ENCODE data around the gene FAM120B.

Gene FAM120B

DNA sequence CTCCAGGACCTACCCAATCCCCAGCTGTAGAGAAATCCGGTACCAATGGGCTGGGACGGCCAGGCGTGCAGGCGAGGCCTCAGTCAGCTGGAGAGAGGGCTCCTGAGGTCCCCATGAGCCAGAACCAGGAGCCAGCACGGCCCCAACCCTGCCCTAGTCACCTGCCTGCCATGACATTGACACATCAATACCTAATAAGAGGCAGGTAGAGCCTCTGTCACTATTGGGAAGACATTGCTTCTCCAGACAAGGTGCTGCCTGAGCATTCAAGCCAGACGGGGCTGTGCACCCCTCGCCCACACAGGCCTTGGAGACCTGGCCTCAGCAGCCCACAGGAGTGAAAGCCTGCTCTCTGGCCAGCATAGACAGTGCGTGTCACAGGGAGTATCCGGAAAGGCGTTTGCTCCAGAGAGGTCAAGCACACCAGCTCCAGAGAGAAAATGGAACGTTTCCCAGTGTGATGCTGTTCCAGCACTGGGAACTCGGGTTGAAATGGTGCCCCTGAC, 19.1 kb upstream of the FAM120B start:
- H3K36me3 ChIP-seq (ENCODE audit: insufficient read depth, low read length), result no peaks in the 10 kb centered on the region
- no peaks in the 10 kb centered on the region for H3K9me3 ChIP-seq (ENCODE audit: low read depth, low read length)
- no peak for TF ChIP-seq POLR2AphosphoS5 (IDR thresholded peaks at IDR 0.05; ENCODE audit: borderline replicate concordance, low read depth, low read length)
- TF ChIP-seq FOXP2 (optimal IDR thresholded peaks at IDR 0.05; ENCODE audit: control extremely low read depth, extremely low read length, insufficient read depth), result no peak
- no peak overlapping the region for H3K9ac ChIP-seq (ENCODE audit: insufficient read length)
- no peak overlapping the region for H3K27ac ChIP-seq
- DNase-seq (ENCODE audit: low read depth, low spot score), result no peak
- no peak overlapping the region for H3K4me3 ChIP-seq

DNA sequence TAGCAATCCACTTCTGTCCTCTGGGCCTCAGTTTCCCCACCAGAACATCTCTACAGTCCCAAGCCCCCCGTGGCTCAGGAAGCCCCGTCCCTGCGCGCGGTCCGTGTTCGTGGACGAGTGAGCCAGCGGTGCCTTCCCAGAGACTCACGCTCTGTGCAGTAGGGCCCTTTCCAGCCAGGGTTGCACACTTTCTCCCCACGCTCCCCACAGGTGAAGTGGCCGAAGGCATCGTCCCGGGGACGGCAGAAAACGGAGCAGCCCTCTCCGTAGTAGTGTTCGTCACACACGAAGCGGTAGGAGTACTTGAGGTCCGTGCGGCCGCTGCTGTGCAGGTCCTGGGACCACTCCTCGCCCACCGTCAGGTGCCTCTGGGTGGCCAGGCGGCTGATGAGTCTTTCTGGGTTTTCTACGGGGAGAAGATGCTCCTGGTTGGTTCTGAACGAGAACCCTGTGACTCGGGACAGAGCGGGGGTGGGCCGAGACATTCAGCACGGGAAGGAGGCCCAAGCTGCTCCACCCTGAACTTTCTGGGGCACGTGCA, 18.4 kb upstream of the FAM120B start:
- Histone ChIP-seq H3K9me3 (ENCODE audit: low read depth, low read length) (no peaks in the 10 kb centered on the region), H3K9ac (ENCODE audit: insufficient read length) (no peak overlapping the region), H3K36me3 (ENCODE audit: insufficient read depth, low read length) (no peaks in the 10 kb centered on the region), H3K4me3 (no peak overlapping the region), H3K27ac (no peak overlapping the region)
- DNase-seq (ENCODE audit: low read depth, low spot score), result no peak
- no peak for TF ChIP-seq POLR2AphosphoS5 (IDR thresholded peaks at IDR 0.05; ENCODE audit: borderline replicate concordance, low read depth, low read length)
- no peak for TF ChIP-seq EZH2 (IDR thresholded peaks at IDR 0.05)
- TF ChIP-seq FOXP2 (optimal IDR thresholded peaks at IDR 0.05; ENCODE audit: control extremely low read depth, extremely low read length, insufficient read depth), result no peak

DNA sequence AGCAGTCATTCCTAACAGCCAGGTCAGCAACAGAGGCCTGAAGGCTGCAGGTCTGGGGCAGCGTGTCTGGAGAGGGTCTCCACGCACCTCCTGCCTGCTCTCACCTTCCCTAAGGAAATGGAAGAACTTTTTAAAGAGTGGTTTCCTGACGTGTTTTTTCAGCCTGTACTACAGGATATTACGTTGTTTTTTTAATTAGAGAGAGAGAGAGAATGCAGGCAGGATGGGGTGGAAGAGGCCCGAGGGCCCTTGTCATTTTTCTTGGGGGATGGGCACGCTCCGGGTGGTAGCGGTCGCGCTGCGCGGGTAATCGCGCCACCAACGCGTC, 17.7 kb upstream of the FAM120B start:
- Histone ChIP-seq H3K36me3 (ENCODE audit: insufficient read depth, low read length) (no peaks in the 10 kb centered on the region), H3K27ac (no peak overlapping the region), H3K9ac (ENCODE audit: insufficient read length) (no peak overlapping the region), H3K4me3 (peak overlapping the region; percentile 83), H3K9me3 (ENCODE audit: low read depth, low read length) (no peaks in the 10 kb centered on the region)
- no peak for TF ChIP-seq EZH2 (IDR thresholded peaks at IDR 0.05)
- no peak for TF ChIP-seq POLR2AphosphoS5 (IDR thresholded peaks at IDR 0.05; ENCODE audit: borderline replicate concordance, low read depth, low read length)
- TF ChIP-seq FOXP2 (optimal IDR thresholded peaks at IDR 0.05; ENCODE audit: control extremely low read depth, extremely low read length, insufficient read depth), result no peak
- DNase-seq (ENCODE audit: low read depth, low spot score), result no peak

DNA sequence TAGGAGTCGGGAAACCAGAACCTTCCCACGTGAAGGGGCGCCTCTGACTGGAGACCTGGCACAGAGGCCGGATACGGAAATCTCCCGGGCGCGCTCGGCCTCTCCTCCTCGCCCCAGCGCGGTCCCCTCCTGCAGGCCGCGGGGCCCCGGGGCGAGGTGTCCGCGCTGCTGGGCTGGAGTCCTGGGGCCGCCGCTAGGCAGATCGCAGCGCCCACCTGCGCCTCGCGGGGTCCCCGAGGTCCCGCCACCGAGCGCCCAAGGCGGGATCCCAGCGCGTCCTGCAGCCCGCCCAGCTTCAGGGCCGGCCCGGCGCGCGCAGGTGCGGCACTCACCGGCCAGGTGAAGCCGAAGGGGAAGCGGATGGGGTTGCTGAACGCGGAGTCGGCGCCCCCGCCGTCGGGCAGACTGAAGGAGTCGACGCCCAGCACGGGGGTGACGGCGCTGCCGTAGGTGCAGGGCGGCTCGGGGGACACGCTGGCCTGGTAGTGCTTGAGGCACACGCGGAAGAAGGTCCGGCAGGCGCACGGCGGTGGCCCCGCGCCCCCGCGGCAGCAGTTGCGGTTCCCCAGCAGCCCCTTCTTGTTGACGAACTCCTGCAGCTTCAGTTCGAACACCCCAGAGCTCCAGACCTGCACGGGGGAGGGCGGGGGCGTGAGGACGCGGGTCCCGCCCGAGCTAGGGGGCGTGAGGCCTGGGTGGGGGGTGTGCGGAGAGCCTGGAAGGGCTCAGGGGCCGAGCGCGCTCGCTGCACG, 17.2 kb upstream of the FAM120B start:
- peak overlapping the region; percentile 83 for H3K4me3 ChIP-seq
- no peak for DNase-seq (ENCODE audit: low read depth, low spot score)
- H3K27ac ChIP-seq, result no peak overlapping the region
- TF ChIP-seq FOXP2 (optimal IDR thresholded peaks at IDR 0.05; ENCODE audit: control extremely low read depth, extremely low read length, insufficient read depth) (no peak), EZH2 (IDR thresholded peaks at IDR 0.05) (no peak), POLR2AphosphoS5 (IDR thresholded peaks at IDR 0.05; ENCODE audit: borderline replicate concordance, low read depth, low read length) (no peak)
- no peaks in the 10 kb centered on the region for H3K36me3 ChIP-seq (ENCODE audit: insufficient read depth, low read length)
- no peaks in the 10 kb centered on the region for H3K9me3 ChIP-seq (ENCODE audit: low read depth, low read length)
- no peak overlapping the region for H3K9ac ChIP-seq (ENCODE audit: insufficient read length)

DNA sequence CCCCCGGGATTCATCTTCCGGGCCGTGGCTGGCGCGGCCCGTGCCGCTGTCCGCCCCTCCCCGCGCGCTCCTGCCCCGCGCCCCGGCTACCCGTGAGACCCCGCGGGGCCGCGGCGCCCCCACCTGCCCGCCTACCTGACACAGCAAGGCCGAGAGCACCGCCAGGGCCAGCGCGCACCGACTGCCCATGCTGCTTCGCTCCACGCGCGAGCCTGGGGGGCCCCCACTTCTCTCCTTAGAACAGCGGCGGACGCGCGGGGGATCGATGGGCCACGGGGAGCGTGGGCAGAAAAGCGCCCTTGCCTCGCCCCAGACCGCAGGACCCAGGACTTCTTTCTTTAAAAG, 16.6 kb upstream of the FAM120B start:
- Histone ChIP-seq H3K9ac (ENCODE audit: insufficient read length) (no peak overlapping the region), H3K27ac (no peak overlapping the region), H3K36me3 (ENCODE audit: insufficient read depth, low read length) (no peaks in the 10 kb centered on the region), H3K4me3 (peak overlapping the region; percentile 83), H3K9me3 (ENCODE audit: low read depth, low read length) (no peaks in the 10 kb centered on the region)
- no peak for TF ChIP-seq POLR2AphosphoS5 (IDR thresholded peaks at IDR 0.05; ENCODE audit: borderline replicate concordance, low read depth, low read length)
- no peak for TF ChIP-seq EZH2 (IDR thresholded peaks at IDR 0.05)
- no peak for TF ChIP-seq FOXP2 (optimal IDR thresholded peaks at IDR 0.05; ENCODE audit: control extremely low read depth, extremely low read length, insufficient read depth)
- no peak for DNase-seq (ENCODE audit: low read depth, low spot score)

DNA sequence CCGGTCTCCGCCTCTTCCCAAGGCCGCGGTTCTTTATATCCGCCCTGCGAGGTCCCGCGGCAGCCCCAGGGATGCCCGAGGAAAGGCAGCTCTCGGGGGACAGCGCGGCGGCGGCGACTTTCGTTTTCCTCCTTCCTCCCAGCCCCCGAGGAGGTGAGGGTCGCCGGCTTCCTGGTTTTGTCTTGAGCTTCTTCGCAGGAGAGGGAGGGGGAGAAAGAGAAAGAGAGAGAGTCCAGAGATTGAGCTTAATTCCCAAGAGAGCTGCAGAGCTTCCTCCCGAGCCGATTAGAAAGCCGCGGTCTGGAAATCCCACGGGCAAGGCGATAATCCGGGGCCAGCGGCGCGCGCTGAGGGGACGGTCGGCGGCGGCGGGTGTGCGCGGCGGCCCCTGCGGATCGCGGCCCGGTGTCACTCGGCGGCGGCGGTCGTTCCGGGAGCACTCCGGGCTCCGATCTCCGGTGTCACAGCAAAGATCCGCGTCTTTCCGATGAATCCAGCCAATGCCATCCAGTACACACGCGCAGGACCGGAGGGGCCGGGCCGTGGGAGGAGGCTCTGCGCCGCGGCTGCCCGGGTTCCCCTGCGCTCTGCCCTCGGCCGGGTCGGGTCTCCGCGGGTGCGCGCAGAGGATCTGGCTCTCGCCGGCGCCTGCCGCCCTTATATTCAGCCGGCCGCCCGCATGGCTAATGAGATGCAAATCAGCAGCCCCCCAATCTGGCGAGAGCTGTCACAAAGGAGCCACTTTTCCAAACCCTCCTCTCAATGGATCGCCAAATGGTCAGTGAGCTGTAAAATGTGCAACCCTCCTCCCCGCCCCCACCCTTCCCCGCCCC, 16.0 kb upstream of the FAM120B start, which contains the start of gene DLL1:
Gene DLL1, minus strand, starts transcription at position 783 of the 833 bp plus-strand sequence. CDS start 939 bp downstream, outside the sequence.
- peak within 1 kb of the TSS; percentile 83 for H3K4me3 ChIP-seq
- H3K36me3 ChIP-seq (ENCODE audit: insufficient read depth, low read length), result no peaks in the 10 kb centered on the region
- H3K9ac ChIP-seq (ENCODE audit: insufficient read length), result no peak within 1 kb of the TSS
- H3K9me3 ChIP-seq (ENCODE audit: low read depth, low read length), result no peaks in the 10 kb centered on the region
- DNase-seq (ENCODE audit: low read depth, low spot score), result no peak
- H3K27ac ChIP-seq, result no peak within 1 kb of the TSS
- TF ChIP-seq EZH2 (IDR thresholded peaks at IDR 0.05), result no peak
- TF ChIP-seq FOXP2 (optimal IDR thresholded peaks at IDR 0.05; ENCODE audit: control extremely low read depth, extremely low read length, insufficient read depth), result no peak
- TF ChIP-seq POLR2AphosphoS5 (IDR thresholded peaks at IDR 0.05; ENCODE audit: borderline replicate concordance, low read depth, low read length), result no peak

DNA sequence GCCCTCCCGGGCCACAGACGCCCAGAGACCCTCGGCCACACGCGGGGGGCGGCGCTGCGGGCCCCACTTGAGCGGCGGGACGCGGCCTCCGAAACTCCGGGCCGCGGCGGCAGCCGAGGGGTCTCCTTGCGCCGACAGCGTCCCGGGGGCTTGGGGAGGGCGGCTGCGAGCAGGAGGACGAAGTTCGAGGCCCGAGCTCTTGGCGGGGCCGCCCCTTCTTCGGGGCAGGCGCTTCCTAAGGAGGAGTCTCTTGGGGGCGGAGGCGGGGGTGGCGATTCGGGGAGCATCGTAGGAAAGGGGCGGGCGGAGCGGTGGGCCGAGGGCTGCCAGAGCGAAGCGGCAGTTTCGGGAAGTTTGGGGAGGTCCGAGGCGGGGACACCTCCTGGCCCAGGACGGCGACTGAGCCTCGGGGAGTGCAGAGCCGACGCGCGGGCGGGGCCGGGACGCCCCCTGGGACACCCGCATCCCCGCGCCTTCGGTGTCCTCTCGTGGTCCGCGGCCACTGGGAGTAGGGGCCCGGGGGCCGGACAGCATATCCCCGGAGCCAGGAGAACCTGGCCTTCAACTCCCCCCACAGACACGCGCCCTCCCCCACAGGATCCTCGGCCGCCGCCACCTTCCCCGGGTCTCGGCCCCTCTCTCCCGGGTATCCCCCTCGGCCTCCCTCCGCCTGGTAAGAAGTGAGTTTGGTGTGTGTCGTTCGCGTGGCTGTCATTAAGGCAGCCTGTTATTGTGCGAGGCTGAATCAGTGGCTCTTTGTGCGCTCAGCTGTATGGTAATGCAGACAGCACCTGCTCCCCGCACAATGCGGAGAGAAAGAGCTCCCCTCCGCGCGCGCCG, 15.1 kb upstream of the FAM120B start:
- Histone ChIP-seq H3K4me3 (peak overlapping the region; percentile 78), H3K27ac (no peak overlapping the region), H3K9ac (ENCODE audit: insufficient read length) (no peak overlapping the region), H3K36me3 (ENCODE audit: insufficient read depth, low read length) (no peaks in the 10 kb centered on the region), H3K9me3 (ENCODE audit: low read depth, low read length) (no peaks in the 10 kb centered on the region)
- no peak for DNase-seq (ENCODE audit: low read depth, low spot score)
- no peak for TF ChIP-seq EZH2 (IDR thresholded peaks at IDR 0.05)
- TF ChIP-seq POLR2AphosphoS5 (IDR thresholded peaks at IDR 0.05; ENCODE audit: borderline replicate concordance, low read depth, low read length), result no peak
- no peak for TF ChIP-seq FOXP2 (optimal IDR thresholded peaks at IDR 0.05; ENCODE audit: control extremely low read depth, extremely low read length, insufficient read depth)

DNA sequence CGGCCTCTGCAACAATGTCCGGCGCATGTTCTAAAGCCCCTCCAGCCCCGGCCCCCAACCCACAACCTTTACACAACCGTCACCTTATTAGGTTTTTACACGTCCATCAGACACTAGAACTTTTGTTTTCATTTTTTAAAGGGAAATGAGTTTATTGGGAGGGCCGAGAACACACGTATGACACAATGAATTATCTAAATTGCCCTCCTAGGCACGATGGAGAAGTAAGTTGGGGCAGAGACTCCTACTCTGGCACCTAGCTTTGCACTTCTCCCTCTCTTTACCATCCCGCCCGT, 14.5 kb upstream of the FAM120B start:
- Histone ChIP-seq H3K4me3 (peak overlapping the region; percentile 78), H3K27ac (no peak overlapping the region), H3K9me3 (ENCODE audit: low read depth, low read length) (no peaks in the 10 kb centered on the region), H3K36me3 (ENCODE audit: insufficient read depth, low read length) (no peaks in the 10 kb centered on the region), H3K9ac (ENCODE audit: insufficient read length) (no peak overlapping the region)
- no peak for TF ChIP-seq POLR2AphosphoS5 (IDR thresholded peaks at IDR 0.05; ENCODE audit: borderline replicate concordance, low read depth, low read length)
- TF ChIP-seq EZH2 (IDR thresholded peaks at IDR 0.05), result no peak
- no peak for TF ChIP-seq FOXP2 (optimal IDR thresholded peaks at IDR 0.05; ENCODE audit: control extremely low read depth, extremely low read length, insufficient read depth)
- DNase-seq (ENCODE audit: low read depth, low spot score), result no peak

Data from SK-N-MC (cell line).